A673 (cell line): ENCODE measurements around the gene ZBTB16. TPM values are rescaled to one million over a fixed set of nuclear protein-coding genes. Genes with fewer than 3 reads are reported as not detected.

Experiments used
- BruUV-seq: library from RNA; stranded (reverse); fragments of 400-500 nt; replicated peaks from 2 replicates; lab custom pipeline; 2021; lab: Mats Ljungman, UMichigan
- CTCF ChIA-PET: fragments of 300-600 bp; sonication (Branson Sonifier 250); formaldehyde crosslinking; loops from one replicate; lab custom pipeline; 2022; ENCODE audit warnings: antibody characterized with exemption; lab: Charles Lee
- POLR2A ChIA-PET: fragments of 300-600 bp; sonication (Branson Sonifier 250); formaldehyde crosslinking; loops from one replicate; lab custom pipeline; 2022; ENCODE audit warnings: antibody characterized with exemption; ENCODE audit not compliant: low non-redundant PET; lab: Charles Lee
- DNase-seq: peaks from one replicate; pipeline ENCODE4 v3.0.0-alpha.2; 2015; ENCODE audit warnings: low spot score
- H3K27ac ChIP-seq: fragments of 200-600 bp; sonication (generic); 2 replicates; pipeline ENCODE4 v1.5.1; 2016; ENCODE audit warnings: mixed run types, low read depth, mild to moderate bottlenecking, mixed read lengths, antibody characterized with exemption, low read length; ENCODE audit not compliant: poor library complexity, severe bottlenecking
- H3K27me3 ChIP-seq: fragments of 200-600 bp; sonication (generic); replicated peaks from 2 replicates; pipeline ENCODE4 v1.6.1; 2017; ENCODE audit warnings: mixed run types, low read depth, mild to moderate bottlenecking, mixed read lengths, antibody characterized with exemption, low read length; ENCODE audit not compliant: insufficient read depth, poor library complexity
- H3K36me3 ChIP-seq: fragments of 200-600 bp; sonication (generic); 2 replicates; pipeline ENCODE4 v1.6.1; 2016; ENCODE audit warnings: mixed run types, mild to moderate bottlenecking, mixed read lengths, antibody characterized with exemption, low read length; ENCODE audit not compliant: insufficient read depth, poor library complexity, severe bottlenecking
- H3K4me1 ChIP-seq: fragments of 200-600 bp; sonication (generic); 2 replicates; pipeline ENCODE4 v1.6.1; 2017; ENCODE audit warnings: mixed run types, mild to moderate bottlenecking, mixed read lengths, antibody characterized with exemption, low read length; ENCODE audit not compliant: insufficient read depth, poor library complexity, severe bottlenecking
- H3K4me3 ChIP-seq: fragments of 200-600 bp; sonication (generic); 2 replicates; pipeline ENCODE4 v1.5.1; 2016; ENCODE audit warnings: low read depth, mixed run types, mild to moderate bottlenecking, mixed read lengths, low read length; ENCODE audit not compliant: poor library complexity, severe bottlenecking
- H3K9me3 ChIP-seq: fragments of 200-600 bp; sonication (generic); 2 replicates; pipeline ENCODE4 v1.6.1; 2016; ENCODE audit warnings: mixed run types, low read depth, mild to moderate bottlenecking, mixed read lengths, antibody characterized with exemption, low read length; ENCODE audit not compliant: poor library complexity, severe bottlenecking
- EZH2 ChIP-seq: fragments of 200-600 bp; sonication (generic); IDR thresholded peaks from 2 replicates; pipeline ENCODE4 v1.6.1; 2017; ENCODE audit warnings: borderline replicate concordance, low read depth, mild to moderate bottlenecking, mixed read lengths, antibody characterized with exemption, low read length; ENCODE audit not compliant: poor library complexity, severe bottlenecking
- intact Hi-C: fragments of 100-400 bp; cut with micrococcal nuclease; formaldehyde crosslinking; loops from one replicate; pipeline ENCODE4 v1.10.0; 2022; ENCODE audit not compliant: unreplicated experiment
- total RNA-seq: library from RNA; stranded (reverse); gene quantifications from 2 replicates; pipeline ENCODE4 v1.2.3, GENCODE V29; 2021
- TF ChIP-seq, protein P1 (sequence below): fragments of 300-800, 200-600 bp; sonication (generic); conservative IDR thresholded peaks from 2 replicates; pipeline ENCODE4 v1.5.1; 2017; ENCODE audit warnings: low read depth, mild to moderate bottlenecking, antibody characterized with exemption, low read length, moderate library complexity, mixed read lengths

Gene ZBTB16
- total RNA-seq, 1 experiment from 2014 or later, result 12.0 TPM

DNA sequence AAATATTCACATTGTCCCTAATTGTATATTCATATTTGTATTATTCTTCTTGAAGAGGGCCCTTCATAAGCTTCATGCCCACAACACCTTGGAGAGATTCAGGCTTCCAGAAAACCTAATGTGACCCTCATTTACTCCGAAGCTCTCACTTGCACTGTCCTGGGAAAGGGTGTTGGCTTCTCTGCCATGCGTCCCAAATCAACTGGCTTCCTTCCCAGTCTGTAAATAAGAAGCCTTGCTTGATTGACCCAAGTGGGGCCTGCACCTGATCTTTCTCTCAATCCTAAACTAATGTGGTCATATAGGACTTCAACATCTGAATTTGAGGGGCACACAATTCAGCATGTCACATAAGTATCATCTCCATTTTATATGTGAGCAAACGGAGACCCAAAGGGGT, 40.5 kb upstream of the ZBTB16 start:
- H3K36me3 ChIP-seq, result no peaks in the 10 kb centered on the region
- no peak overlapping the region for H3K4me3 ChIP-seq
- POLR2A ChIA-PET, result no interaction called here
- H3K4me1 ChIP-seq, result no peaks in the 10 kb centered on the region
- BruUV-seq, result no TSS peak
- H3K27ac ChIP-seq, result no peak overlapping the region
- intact Hi-C loops, result no loop called here
- no peaks in the 10 kb centered on the region for H3K9me3 ChIP-seq
- no peak for TF ChIP-seq EZH2
- TF ChIP-seq, protein P1, sequence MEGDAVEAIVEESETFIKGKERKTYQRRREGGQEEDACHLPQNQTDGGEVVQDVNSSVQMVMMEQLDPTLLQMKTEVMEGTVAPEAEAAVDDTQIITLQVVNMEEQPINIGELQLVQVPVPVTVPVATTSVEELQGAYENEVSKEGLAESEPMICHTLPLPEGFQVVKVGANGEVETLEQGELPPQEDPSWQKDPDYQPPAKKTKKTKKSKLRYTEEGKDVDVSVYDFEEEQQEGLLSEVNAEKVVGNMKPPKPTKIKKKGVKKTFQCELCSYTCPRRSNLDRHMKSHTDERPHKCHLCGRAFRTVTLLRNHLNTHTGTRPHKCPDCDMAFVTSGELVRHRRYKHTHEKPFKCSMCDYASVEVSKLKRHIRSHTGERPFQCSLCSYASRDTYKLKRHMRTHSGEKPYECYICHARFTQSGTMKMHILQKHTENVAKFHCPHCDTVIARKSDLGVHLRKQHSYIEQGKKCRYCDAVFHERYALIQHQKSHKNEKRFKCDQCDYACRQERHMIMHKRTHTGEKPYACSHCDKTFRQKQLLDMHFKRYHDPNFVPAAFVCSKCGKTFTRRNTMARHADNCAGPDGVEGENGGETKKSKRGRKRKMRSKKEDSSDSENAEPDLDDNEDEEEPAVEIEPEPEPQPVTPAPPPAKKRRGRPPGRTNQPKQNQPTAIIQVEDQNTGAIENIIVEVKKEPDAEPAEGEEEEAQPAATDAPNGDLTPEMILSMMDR, result no peak
- no peak for DNase-seq
- CTCF ChIA-PET, result no interaction called here
- H3K27me3 ChIP-seq, result no peaks in the 10 kb centered on the region

DNA sequence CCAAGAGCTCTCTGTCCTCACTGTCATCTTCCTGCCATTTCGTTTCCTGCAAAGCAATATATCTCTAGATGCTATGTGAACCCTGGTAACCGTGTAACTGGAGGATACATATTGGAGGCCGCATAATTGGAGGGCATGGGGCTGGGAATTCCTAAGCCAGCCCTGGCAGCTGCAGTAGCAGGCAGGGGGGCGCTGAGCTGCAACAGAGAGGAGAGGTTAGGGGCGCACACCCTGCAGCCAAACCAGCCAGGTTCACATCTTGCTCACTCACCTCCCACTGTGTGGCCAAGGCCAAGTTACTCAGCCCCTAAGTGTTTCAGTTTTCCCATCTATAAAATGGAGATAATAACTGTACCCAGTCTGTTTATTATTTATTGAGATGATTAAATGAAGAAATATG, 39.9 kb upstream of the ZBTB16 start:
- no peaks in the 10 kb centered on the region for H3K36me3 ChIP-seq
- TF ChIP-seq EZH2, result no peak
- TF ChIP-seq, protein P1, result no peak
- CTCF ChIA-PET, result no interaction called here
- no peak overlapping the region for H3K27ac ChIP-seq
- intact Hi-C loops, result no loop called here
- no peak overlapping the region for H3K4me3 ChIP-seq
- H3K9me3 ChIP-seq, result no peaks in the 10 kb centered on the region
- no peak for DNase-seq
- H3K27me3 ChIP-seq, result no peaks in the 10 kb centered on the region
- no peaks in the 10 kb centered on the region for H3K4me1 ChIP-seq
- no TSS peak for BruUV-seq
- POLR2A ChIA-PET, result no interaction called here

DNA sequence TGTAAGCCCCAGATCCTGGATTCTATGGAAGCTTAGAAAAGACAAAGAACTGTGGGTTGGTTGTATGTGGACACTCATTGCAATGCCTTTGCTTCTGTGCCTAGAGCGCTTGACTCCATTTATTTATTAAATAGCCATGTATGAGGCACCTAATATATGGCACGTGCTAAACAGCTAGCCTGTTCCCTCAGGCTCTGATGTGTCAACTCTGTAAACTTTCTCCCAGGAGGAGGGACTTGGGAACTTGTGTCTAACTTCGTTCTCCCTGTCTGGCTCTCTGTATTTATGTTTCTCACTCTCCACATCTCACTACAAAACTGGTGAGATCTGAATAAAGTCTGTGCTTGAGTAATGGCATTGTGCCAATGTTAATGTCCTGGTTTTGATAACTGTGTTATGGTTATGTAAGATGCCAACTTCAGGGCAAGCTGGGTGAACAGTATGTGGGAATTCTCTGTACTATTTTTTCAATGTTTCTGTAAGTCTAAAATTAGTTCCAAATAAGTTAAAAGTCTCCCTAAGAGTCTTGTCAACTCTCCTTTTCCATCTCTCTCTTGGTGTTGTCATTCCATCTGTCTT, 34.1 kb upstream of the ZBTB16 start:
- CTCF ChIA-PET, result no interaction called here
- no peak for TF ChIP-seq EZH2
- TF ChIP-seq, protein P1, result no peak
- Histone ChIP-seq H3K9me3 (no peaks in the 10 kb centered on the region), H3K27me3 (no peaks in the 10 kb centered on the region), H3K4me3 (no peak overlapping the region), H3K36me3 (no peaks in the 10 kb centered on the region), H3K4me1 (peaks cover 3% of the 10 kb centered on the region), H3K27ac (no peak overlapping the region)
- intact Hi-C loops, result no loop called here
- no peak for DNase-seq
- BruUV-seq, result no TSS peak
- POLR2A ChIA-PET, result no interaction called here
